GM12864 (cell line): ENCODE results near the gene GALNS.

ENCODE experiments used
- DNase-seq: peaks from one replicate; pipeline ENCODE4 v3.0.0-alpha.2; 2011; ENCODE audit warnings: low read depth
- H3K4me3 ChIP-seq: 2 replicates; pipeline ENCODE4 v1.5.1; 2011; ENCODE audit warnings: mild to moderate bottlenecking, low read depth, low read length, control low read depth
- CTCF ChIP-seq: IDR thresholded peaks from 2 replicates; pipeline ENCODE4 v1.5.1; 2011; ENCODE audit warnings: low read depth, mild to moderate bottlenecking, moderate library complexity, low read length, control low read depth, inconsistent platforms; ENCODE audit errors: missing control alignments

GALNS gene

GRCh38 chr16:88782454-88783390, 74.0 kb downstream of the GALNS start:
- no peak for TF ChIP-seq CTCF
- H3K4me3 ChIP-seq, result peak overlapping the region; percentile 61
- no peak for DNase-seq

DNA sequence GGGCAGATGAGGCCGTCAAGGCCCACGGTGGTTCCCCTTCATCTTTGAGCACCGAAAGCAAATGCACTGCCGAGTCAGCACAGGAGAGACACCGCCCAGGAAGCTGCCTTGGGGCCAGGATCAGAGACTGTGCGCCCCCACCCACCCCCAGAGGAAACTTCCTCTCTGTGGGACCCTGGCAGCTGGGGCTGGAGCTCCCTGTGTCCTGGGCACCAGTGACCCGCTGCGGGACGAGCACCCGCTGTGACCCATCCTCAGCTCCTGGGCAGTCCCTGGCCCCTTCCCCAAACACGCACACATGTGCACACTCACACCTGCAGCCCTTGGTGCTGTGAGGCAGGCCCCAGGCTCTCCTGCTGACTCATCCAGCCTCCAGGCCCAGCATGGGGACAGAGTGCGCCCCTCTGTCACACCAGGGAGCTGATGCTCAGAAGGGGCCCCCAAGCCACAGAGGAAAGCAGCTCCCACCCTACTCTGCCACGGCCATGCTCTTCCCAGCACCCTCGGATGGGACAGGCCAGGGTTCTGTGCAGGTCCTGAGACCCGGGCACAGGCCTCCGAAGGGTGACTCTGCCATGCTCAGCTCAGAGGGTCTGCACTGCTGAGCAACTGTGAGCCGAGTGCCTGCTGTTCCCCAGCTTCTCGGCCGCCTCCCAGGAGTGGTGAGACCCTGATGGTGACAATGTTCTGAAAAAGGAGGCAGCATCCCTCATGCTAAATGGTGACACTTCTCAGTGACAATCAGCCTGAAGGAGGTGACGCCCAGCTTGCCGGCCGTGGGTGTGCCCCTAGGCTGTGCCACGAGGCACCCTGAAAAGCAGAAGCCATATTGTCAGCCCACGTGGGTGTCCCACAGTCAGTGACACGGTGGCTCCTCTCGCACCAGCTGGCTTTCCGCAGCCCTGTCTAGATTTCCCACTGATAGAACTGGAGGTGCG, 75.3 kb downstream of the GALNS start:
- H3K4me3 ChIP-seq, result peak overlapping the region; percentile 61
- peak; percentile 1 for TF ChIP-seq CTCF
- DNase-seq, result peak; percentile 69

DNA sequence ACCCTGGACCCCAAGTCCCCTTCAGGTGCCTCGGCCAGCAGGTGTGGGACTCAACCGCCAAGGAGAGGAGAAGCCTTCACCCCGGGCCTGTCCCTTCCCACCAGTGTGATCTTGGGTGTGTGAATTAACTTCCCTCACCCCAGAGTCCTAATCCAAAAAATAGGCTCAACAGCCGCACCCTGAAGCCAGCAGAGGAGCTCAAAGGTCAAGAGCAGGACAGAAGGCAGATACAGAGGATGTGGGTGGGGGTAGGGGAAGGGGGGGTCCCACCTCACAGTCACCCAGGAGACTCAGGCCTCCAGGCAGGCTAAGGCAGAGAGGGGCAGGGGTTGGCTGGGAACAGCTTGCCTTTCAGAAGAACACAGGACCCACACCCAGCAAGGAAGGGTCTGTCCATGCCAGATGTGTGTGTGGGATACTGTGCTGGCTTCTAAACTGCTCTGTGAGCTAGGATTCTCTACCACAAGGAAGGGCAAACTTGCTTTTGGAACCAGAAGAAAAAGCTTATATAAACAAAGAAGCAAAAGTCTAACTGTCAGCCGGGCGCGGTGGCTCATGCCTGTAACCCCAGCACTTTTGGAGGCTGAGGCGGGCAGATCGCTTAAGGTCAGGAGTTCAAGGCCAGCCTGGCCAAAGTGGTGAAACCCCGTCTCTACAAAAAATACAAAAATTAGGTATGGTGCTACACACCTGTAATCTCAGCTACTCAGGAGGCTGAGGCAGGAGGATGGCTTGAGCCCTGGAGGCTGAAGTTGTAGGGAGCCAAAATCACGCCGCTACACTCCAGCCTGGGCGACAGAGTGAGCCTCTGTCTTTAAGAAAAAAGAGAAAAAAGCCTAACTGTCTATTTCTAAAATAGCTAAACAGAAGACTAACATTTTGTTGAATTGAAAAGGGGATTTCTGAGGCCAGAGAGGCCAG, 76.3 kb downstream of the GALNS start:
- no peak for TF ChIP-seq CTCF
- peak overlapping the region; percentile 61 for H3K4me3 ChIP-seq
- no peak for DNase-seq

- no peak for DNase-seq
- H3K4me3 ChIP-seq, result no peak overlapping the region
- no peak for TF ChIP-seq CTCF
Observed at GRCh38 chr16:88779406-88780141, 77.2 kb downstream of the GALNS start.

- no peak for TF ChIP-seq CTCF
- no peak for DNase-seq
- no peak overlapping the region for H3K4me3 ChIP-seq
Observed at GRCh38 chr16:88778541-88779065, 78.1 kb downstream of the GALNS start.

GRCh38 chr16:88778271-88778525, 78.5 kb downstream of the GALNS start:
- DNase-seq, result no peak
- no peak overlapping the region for H3K4me3 ChIP-seq
- TF ChIP-seq CTCF, result no peak
